Endothelial cell of umbilical vein (primary cell): Measurements from ENCODE around the gene SECTM1. TPM values are rescaled to one million over a fixed set of nuclear protein-coding genes. Genes with fewer than 3 reads are reported as not detected.

Source experiments
- BruUV-seq: library from RNA; stranded (reverse); fragments of 400-500 nt; replicated peaks from 2 replicates; lab custom pipeline; 2021; lab: Mats Ljungman, UMichigan
- CTCF ChIA-PET: fragments of 300-600, 350-600 bp; sonication (Branson Sonifier 250); formaldehyde crosslinking; loops from one replicate; lab custom pipeline; 2021; ENCODE audit warnings: antibody characterized with exemption, inconsistent platforms; lab: Charles Lee
- POLR2A ChIA-PET: fragments of 300-600, 350-600 bp; sonication (Branson Sonifier 250); formaldehyde crosslinking; loops from one replicate; lab custom pipeline; 2021; ENCODE audit warnings: antibody characterized with exemption, inconsistent platforms; lab: Charles Lee
- DNase-seq: peaks from one replicate; pipeline ENCODE4 v3.0.0-alpha.2; 2011; ENCODE audit warnings: low read depth, low spot score
- FAIRE-seq: peaks from 2 replicates; lab custom pipeline; 2011; peaks lifted over from hg19 to GRCh38; lab: Jason Lieb, UNC
- H2AFZ ChIP-seq: 2 replicates; pipeline ENCODE4 v1.6.0; 2012; ENCODE audit warnings: low read depth, low read length, control low read depth, inconsistent platforms
- H3K27ac ChIP-seq: 2 replicates; pipeline ENCODE4 v1.5.1; 2011; ENCODE audit warnings: low read depth, mild to moderate bottlenecking, control low read depth, low read length, moderate library complexity; ENCODE audit not compliant: insufficient read depth
- H3K27me3 ChIP-seq, 2 experiments: 2 replicates each; pipeline versions ENCODE4 v1.6.0 to v1.6.1; 2011; ENCODE audit warnings: low read length in 2 of 2, mixed read lengths in 1 of 2; ENCODE audit not compliant: control insufficient read depth in 2 of 2, insufficient read depth in 2 of 2
- H3K36me3 ChIP-seq, 2 experiments: 2 replicates in 1 of 2; 3 replicates in 1 of 2; pipeline ENCODE4 v1.5.1; 2011; ENCODE audit warnings: low read length in 2 of 2, mild to moderate bottlenecking in 1 of 2, moderate library complexity in 1 of 2; ENCODE audit not compliant: control insufficient read depth in 2 of 2, insufficient read depth in 2 of 2; ENCODE audit errors: extremely low read depth in 1 of 2
- H3K4me1 ChIP-seq: 3 replicates; pipeline ENCODE4 v1.5.1; 2011; ENCODE audit warnings: mild to moderate bottlenecking, low read length; ENCODE audit not compliant: control insufficient read depth, insufficient read depth; ENCODE audit errors: extremely low read depth
- H3K4me2 ChIP-seq: 2 replicates; pipeline ENCODE4 v1.6.1; 2011; ENCODE audit warnings: low read length, control low read depth, mixed read lengths; ENCODE audit not compliant: insufficient read depth
- H3K4me3 ChIP-seq, 3 experiments: fragments of 200-600 bp in 1 of 3; sonication (generic), shearing (Covaris generic) in 1 of 3; replicated peaks in 1 of 3; 2 replicates each; pipeline ENCODE4 v1.5.1; 2011 to 2016; ENCODE audit warnings: control low read depth in 3 of 3, low read length in 3 of 3, mild to moderate bottlenecking in 2 of 3, inconsistent platforms in 1 of 3, low read depth in 1 of 3, moderate library complexity in 1 of 3; ENCODE audit not compliant: insufficient read depth in 1 of 3
- H3K79me2 ChIP-seq: 2 replicates; pipeline ENCODE4 v1.6.0; 2012; ENCODE audit warnings: low read length, inconsistent platforms; ENCODE audit not compliant: control insufficient read depth, insufficient read depth
- H3K9ac ChIP-seq: replicated peaks from 2 replicates; pipeline ENCODE3; 2011; ENCODE audit warnings: low read length, control low read depth; ENCODE audit not compliant: insufficient read depth; ENCODE audit errors: extremely low read depth
- H3K9me1 ChIP-seq: replicated peaks from 3 replicates; pipeline ENCODE4 v1.6.0; 2011; ENCODE audit warnings: mild to moderate bottlenecking, low read length; ENCODE audit not compliant: control insufficient read depth, insufficient read depth; ENCODE audit errors: extremely low read depth
- H3K9me3 ChIP-seq: replicated peaks from 2 replicates; pipeline ENCODE4 v1.5.1; 2012; ENCODE audit warnings: low read length, inconsistent platforms; ENCODE audit not compliant: control insufficient read depth, insufficient read depth
- H4K20me1 ChIP-seq: replicated peaks from 2 replicates; pipeline ENCODE3; 2011; ENCODE audit warnings: mild to moderate bottlenecking, low read length; ENCODE audit not compliant: control insufficient read depth, insufficient read depth; ENCODE audit errors: extremely low read depth
- EZH2 ChIP-seq: IDR thresholded peaks from 2 replicates; pipeline ENCODE4 v1.6.1; 2012; ENCODE audit warnings: borderline replicate concordance, low read depth, mild to moderate bottlenecking, moderate library complexity, low read length, inconsistent platforms; ENCODE audit not compliant: severe bottlenecking
- FOS ChIP-seq: IDR thresholded peaks from 2 replicates; pipeline ENCODE4 v1.6.1; 2011; ENCODE audit warnings: mild to moderate bottlenecking, low read length, moderate library complexity, borderline replicate concordance; ENCODE audit not compliant: insufficient read depth
- GATA2 ChIP-seq: IDR thresholded peaks from 2 replicates; pipeline ENCODE4 v1.7.0; 2011; ENCODE audit warnings: low read depth, mild to moderate bottlenecking, moderate library complexity, mixed read lengths, low read length; ENCODE audit not compliant: insufficient read length, insufficient read depth
- JUN ChIP-seq: IDR thresholded peaks from 2 replicates; pipeline ENCODE4 v1.6.1; 2011; ENCODE audit warnings: borderline replicate concordance, low read depth; ENCODE audit not compliant: insufficient read length, insufficient read depth
- MYC ChIP-seq: IDR thresholded peaks from one replicate; pipeline ENCODE4 v1.6.1; 2011; ENCODE audit warnings: mild to moderate bottlenecking, low read depth, low read length
- POLR2A ChIP-seq: IDR thresholded peaks from 2 replicates; pipeline ENCODE4 v1.6.1; 2012; ENCODE audit warnings: low read depth, mild to moderate bottlenecking, control low read depth, low read length
- POLR2AphosphoS5 ChIP-seq: IDR thresholded peaks from 2 replicates; pipeline ENCODE4 v1.6.1; 2012; ENCODE audit warnings: low read depth, mild to moderate bottlenecking, control low read depth, low read length, moderate library complexity; ENCODE audit not compliant: insufficient read depth
- dilution Hi-C: fragments of 300-500 bp; cut with MboI; formaldehyde crosslinking; loops from one replicate; pipeline ENCODE4 v1.15.0; 2019; ENCODE audit warnings: low sequenced_read_pairs; ENCODE audit not compliant: extremely low pct_ligation_motif_present
- intact Hi-C: fragments of 100-400 bp; cut with micrococcal nuclease; formaldehyde crosslinking; loops from one replicate; pipeline ENCODE4 v1.10.0; 2022
- polyA plus RNA-seq, 4 experiments: library from polyadenylated mRNA; depleted of rRNA in 3 of 4; stranded (reverse) in 3 of 4; unstranded in 1 of 4; fragments of >200 nt; gene quantifications; 2 replicates each; pipeline versions ENCODE4 v1.2.1 to v1.2.3, GENCODE V29; 2011 to 2012; ENCODE audit warnings: missing spikeins in 1 of 4
- total RNA-seq: library from RNA; stranded (reverse); gene quantifications from 2 replicates; pipeline ENCODE4 v1.2.3, GENCODE V29; 2021
- TF ChIP-seq, protein P1 (sequence below), 2 donors: IDR thresholded peaks; 1 replicate in 1 of 2; 2 replicates in 1 of 2; pipeline ENCODE4 v1.5.1; 2011; ENCODE audit warnings: low read length in 2 of 2, mild to moderate bottlenecking in 2 of 2, moderate library complexity in 2 of 2, control low read depth in 1 of 2, inconsistent platforms in 1 of 2, low read depth in 1 of 2; ENCODE audit not compliant: insufficient read depth in 1 of 2; ENCODE audit errors: extremely low read depth in 1 of 2
- TF ChIP-seq, protein P2 (sequence below): IDR thresholded peaks from 2 replicates; pipeline ENCODE4 v1.6.1; 2011; ENCODE audit not compliant: insufficient read depth, insufficient read length

SECTM1 gene
- total and polyA plus RNA-seq, 2 donors (not counting 3 experiments of a cell fraction or from before 2014, with no cell fraction given), result 1.9 to 2.3 TPM

DNA sequence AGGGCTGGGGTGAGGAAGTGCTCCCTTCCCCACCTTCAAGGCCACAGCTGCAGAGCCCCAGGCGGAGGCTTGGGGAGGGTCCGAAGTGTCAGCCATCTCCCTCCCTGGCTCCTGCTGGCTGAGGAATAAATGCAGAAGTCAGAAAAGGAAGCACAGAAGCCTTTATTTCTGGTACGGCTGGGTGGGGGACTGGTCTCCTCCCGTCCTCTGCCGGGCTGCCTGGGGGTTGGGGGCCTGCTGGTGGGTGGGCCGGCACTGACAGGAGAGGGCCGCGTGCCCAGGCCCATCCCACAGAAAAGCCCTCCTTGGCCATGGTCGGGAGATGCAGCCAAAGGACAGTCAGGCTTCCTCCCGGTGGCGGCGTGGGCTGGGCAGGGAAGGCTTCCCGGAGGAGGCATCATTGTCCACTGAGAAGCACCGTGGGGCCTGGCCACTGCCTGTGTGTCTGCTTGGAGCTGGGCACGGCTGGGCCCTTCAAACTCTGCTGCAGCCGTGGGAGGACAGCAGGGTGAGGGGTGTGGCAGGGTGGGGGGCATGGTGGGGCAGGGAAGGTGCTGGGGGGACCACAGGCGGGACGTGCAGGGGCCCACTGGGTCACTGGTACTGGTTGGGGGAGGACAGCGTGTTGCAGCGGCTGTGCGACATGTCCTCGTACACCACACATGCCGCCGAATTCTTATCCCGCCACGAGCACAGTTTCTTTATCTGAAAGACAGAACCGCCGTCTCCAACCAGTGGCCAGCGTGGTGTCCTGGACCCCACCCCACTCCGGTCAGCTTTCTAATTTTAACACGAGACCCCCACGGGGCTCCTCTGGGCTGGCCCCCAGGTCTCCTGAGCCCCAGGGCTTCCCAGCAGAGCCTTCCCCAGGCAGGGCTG lies 18.6 kb downstream of the SECTM1 start:
- Histone ChIP-seq H3K4me3 (no peak overlapping the region), H3K9me3 (no peaks in the 10 kb centered on the region), H2AFZ (no peak overlapping the region), H3K9ac (no peak overlapping the region), H3K36me3 (no peaks in the 10 kb centered on the region), H3K9me1 (no peaks in the 10 kb centered on the region), H3K27me3 (peaks cover 0 to 3% of the 10 kb centered on the region in 2 experiments), H3K79me2 (no peaks in the 10 kb centered on the region), H3K4me1 (no peaks in the 10 kb centered on the region), H3K27ac (no peak overlapping the region), H3K4me2 (no peak overlapping the region), H4K20me1 (no peaks in the 10 kb centered on the region)
- intact Hi-C loops (no loop called here), dilution Hi-C loops (no loop called here)
- no peak for TF ChIP-seq JUN
- TF ChIP-seq GATA2, result no peak
- TF ChIP-seq, protein P1, sequence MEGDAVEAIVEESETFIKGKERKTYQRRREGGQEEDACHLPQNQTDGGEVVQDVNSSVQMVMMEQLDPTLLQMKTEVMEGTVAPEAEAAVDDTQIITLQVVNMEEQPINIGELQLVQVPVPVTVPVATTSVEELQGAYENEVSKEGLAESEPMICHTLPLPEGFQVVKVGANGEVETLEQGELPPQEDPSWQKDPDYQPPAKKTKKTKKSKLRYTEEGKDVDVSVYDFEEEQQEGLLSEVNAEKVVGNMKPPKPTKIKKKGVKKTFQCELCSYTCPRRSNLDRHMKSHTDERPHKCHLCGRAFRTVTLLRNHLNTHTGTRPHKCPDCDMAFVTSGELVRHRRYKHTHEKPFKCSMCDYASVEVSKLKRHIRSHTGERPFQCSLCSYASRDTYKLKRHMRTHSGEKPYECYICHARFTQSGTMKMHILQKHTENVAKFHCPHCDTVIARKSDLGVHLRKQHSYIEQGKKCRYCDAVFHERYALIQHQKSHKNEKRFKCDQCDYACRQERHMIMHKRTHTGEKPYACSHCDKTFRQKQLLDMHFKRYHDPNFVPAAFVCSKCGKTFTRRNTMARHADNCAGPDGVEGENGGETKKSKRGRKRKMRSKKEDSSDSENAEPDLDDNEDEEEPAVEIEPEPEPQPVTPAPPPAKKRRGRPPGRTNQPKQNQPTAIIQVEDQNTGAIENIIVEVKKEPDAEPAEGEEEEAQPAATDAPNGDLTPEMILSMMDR (IDR thresholded peaks at IDR 0.05; ENCODE audit: extremely low read depth in 1 of 2, insufficient read depth in 1 of 2, low read depth in 1 of 2, low read length in 2 of 2), result no peak
- TF ChIP-seq EZH2, result no peak
- no peak for TF ChIP-seq MYC
- TF ChIP-seq, protein P2, sequence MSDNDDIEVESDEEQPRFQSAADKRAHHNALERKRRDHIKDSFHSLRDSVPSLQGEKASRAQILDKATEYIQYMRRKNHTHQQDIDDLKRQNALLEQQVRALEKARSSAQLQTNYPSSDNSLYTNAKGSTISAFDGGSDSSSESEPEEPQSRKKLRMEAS, result no peak
- no peak for TF ChIP-seq FOS
- no peak for TF ChIP-seq POLR2A
- no peak for TF ChIP-seq POLR2AphosphoS5
- no peak for FAIRE-seq
- DNase-seq, result no peak
- no TSS peak for BruUV-seq
- ChIA-PET POLR2A (no interaction called here), CTCF (no interaction called here)
